Skeletal muscle satellite cell (primary cell): Measurements from ENCODE around the gene RIPOR3.

ENCODE experiments used
- H3K27me3 ChIP-seq: 2 replicates; pipeline ENCODE4 v1.7.0; 2013; ENCODE audit warnings: low read length; ENCODE audit not compliant: control insufficient read depth, insufficient read depth
- H3K36me3 ChIP-seq: 2 replicates; pipeline ENCODE4 v1.7.0; 2013; ENCODE audit warnings: mild to moderate bottlenecking, control low read depth, low read length; ENCODE audit not compliant: insufficient read depth
- H3K4me1 ChIP-seq: 2 replicates; pipeline ENCODE4 v1.7.0; 2013; ENCODE audit warnings: low read length; ENCODE audit not compliant: control insufficient read depth, insufficient read depth
- H3K4me2 ChIP-seq: 2 replicates; pipeline ENCODE4 v1.7.0; 2013; ENCODE audit warnings: mild to moderate bottlenecking, low read length
- H3K4me3 ChIP-seq: 2 replicates; pipeline ENCODE4 v1.7.0; 2013; ENCODE audit warnings: low read length
- H3K9ac ChIP-seq: 2 replicates; pipeline ENCODE4 v1.7.0; 2013; ENCODE audit warnings: mild to moderate bottlenecking, low read depth, low read length, moderate library complexity
- H3K9me3 ChIP-seq: replicated peaks from 2 replicates; pipeline ENCODE4 v1.7.0; 2013; ENCODE audit warnings: mild to moderate bottlenecking, control low read depth, low read length

Gene RIPOR3

DNA sequence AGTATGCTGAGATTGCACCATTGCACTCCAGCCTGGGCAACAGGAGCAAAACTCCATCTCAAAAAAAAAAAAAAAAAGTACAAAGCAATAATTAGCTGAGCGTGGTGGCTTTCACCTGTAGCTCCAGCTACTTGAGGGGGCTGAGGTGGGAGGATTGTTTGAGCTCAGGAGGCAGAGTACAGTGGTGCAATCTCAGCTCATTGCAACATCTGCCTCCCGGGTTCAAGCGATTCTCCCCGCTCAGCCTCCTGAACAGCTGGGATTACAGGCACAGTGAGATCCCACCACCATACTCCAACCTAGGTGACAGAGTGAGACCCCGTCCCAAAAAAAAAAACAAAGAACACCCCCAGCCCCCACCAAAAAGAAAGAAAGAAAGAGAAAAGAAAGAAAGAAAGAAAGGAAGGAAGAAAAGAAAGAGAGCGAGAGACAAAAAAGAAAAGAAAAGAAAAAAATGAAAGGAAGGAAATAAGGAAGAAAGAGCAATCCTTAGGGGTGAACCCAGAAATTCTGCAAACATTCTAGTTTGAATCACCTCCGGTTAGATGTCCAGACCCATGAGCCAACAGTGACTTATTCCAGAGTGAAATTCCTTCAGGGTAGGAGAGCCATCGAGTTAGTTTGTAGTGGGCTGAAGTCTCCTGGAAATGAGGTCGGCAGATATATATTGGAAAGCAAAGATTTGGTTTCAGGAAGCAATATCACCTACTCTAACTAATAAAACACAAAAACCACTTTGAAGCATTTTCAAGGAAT lies 3.2 kb upstream of the RIPOR3 start:
- Histone ChIP-seq H3K4me2 (no peak overlapping the region), H3K36me3 (no peaks in the 10 kb centered on the region), H3K9me3 (no peaks in the 10 kb centered on the region), H3K9ac (no peak overlapping the region), H3K4me1 (no peaks in the 10 kb centered on the region), H3K4me3 (no peak overlapping the region), H3K27me3 (peaks cover 66% of the 10 kb centered on the region)

DNA sequence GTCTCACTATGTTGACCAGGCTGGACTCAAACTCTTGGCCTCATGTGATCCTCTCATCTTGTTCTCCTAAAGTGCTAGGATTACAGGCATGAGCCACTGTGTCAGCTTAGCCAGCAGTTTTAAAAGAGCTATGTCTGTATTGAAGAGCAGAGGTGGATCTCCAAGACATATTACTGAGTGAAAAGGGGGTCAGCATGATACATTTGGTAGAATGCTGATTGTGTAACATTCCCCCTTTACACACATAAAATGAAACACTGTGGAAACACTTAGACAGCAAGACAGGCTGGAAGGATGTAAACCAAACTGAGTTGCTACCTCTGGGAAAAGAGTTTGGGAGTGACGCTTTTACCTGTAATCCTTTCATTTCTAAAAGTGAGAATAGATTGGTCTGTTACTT lies 1.7 kb upstream of the RIPOR3 start:
- H3K9ac ChIP-seq = no peak overlapping the region
- no peaks in the 10 kb centered on the region for H3K9me3 ChIP-seq
- H3K4me2 ChIP-seq = no peak overlapping the region
- no peak overlapping the region for H3K4me3 ChIP-seq
- H3K36me3 ChIP-seq = no peaks in the 10 kb centered on the region
- H3K27me3 ChIP-seq = peaks cover 71% of the 10 kb centered on the region
- H3K4me1 ChIP-seq = no peaks in the 10 kb centered on the region

DNA sequence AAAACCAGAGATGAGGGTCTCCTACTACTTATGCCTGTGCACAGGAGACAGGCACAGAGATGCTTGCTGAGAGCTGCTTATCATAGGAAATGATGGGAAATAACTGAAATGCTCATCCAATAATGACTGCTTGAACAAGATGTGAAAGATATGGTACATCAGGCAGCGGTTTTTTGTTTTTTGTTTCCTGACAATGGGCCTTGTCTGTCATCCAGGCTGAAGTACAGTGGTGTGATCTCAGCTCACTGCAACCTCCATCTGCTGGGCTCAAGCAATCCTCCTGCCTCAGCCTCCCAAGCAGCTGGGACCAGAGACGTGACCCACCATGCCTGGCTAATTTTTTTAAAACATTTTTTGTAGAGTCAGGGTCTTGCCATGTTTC lies 1.2 kb upstream of the RIPOR3 start:
- H3K4me1 ChIP-seq = no peaks in the 10 kb centered on the region
- peaks cover 69% of the 10 kb centered on the region for H3K27me3 ChIP-seq
- H3K4me2 ChIP-seq = no peak overlapping the region
- H3K36me3 ChIP-seq = no peaks in the 10 kb centered on the region
- H3K9ac ChIP-seq = no peak overlapping the region
- H3K4me3 ChIP-seq = no peak overlapping the region
- H3K9me3 ChIP-seq = no peaks in the 10 kb centered on the region

DNA sequence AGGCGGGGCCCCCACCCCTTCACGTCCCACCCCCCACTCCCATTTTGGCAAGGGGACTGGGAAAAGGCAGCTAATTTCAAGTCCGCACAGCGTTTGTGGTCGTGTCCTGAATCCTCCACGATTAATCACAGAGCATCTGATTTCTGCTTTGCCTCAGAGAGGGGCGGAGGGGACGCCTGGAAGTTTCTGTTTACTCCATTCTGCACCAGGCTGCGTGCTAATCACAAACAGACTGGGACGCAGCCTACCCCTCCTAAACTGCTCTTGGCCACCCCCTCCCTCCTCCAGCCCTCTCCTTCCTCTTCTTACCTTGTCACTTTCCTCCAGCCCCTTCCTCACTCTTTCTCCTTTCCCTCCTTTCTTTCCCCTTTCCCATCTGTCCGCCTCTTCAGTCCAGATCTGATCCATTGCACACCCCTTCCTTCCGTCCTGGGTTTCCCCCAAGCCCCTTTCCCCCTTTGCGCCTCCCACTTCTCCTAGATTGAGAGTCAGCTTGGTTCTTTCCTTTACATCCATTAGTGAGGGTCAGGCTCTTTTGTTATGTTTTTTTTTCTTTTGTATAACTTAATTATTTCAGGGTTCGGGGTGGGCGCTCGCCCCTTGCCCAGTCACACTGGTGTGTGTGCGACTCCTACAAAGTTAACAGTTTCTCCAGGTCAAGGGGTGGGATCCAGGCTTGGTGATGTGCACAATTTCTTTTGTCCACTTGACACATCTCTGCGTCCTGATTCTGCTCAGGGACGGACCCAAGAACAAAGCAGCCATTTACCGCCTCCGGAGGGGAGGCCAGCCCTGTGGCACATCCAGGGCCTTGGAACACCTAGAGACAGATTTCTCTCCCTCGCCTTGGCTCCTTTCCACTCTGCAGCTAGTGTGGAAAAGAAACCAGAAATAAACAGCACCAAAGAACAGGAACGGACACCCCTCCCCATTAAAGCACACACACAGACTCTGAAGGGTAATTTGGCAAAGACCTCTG lies 520 bp upstream of the RIPOR3 start:
- Histone ChIP-seq H3K9ac (no peak overlapping the region), H3K36me3 (no peaks in the 10 kb centered on the region), H3K4me3 (no peak overlapping the region), H3K4me1 (no peaks in the 10 kb centered on the region), H3K4me2 (peak overlapping the region; percentile 57), H3K27me3 (peaks cover 69% of the 10 kb centered on the region), H3K9me3 (no peaks in the 10 kb centered on the region)

DNA sequence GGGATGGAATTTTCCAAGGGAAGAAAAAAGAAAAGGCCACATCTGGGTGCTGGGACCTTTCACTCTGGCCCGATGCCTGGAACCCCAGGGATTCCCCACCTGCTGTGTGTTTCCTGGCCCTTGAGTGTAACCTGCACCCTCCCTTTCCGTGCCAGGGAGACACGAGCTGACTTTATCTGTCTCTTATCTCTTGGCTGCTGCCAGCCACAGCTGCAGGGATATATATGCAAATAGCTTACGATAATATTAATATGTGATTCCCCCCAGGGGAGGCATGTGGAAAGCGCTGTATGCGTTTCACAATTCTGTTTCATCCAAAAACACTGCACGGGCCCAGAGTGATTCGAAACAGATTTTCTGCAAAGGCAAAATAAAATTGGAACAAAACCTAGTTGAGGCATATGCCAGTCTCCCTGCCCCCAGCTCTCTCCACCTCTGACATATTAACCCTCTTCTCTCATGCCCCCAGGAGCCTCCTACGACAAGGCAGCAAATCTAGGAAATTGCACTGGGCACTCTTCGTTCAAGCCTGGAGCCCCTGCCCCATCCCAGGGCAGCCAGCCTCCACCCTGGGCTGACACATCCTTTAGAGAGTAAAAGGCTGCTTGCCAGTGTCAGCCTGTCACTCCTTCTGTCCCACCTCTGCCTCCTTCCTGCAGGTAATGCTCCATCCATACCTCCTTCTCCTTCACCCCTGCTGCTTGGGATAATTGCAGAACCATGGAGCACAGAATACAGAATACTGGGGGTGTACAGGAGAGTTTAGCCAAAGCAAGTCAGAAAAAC lies 1.3 kb downstream of the RIPOR3 start:
- H3K9me3 ChIP-seq = no peaks in the 10 kb centered on the region
- no peaks in the 10 kb centered on the region for H3K4me1 ChIP-seq
- peaks cover 58% of the 10 kb centered on the region for H3K27me3 ChIP-seq
- no peak overlapping the region for H3K9ac ChIP-seq
- no peak overlapping the region for H3K4me2 ChIP-seq
- no peaks in the 10 kb centered on the region for H3K36me3 ChIP-seq
- H3K4me3 ChIP-seq = no peak overlapping the region

DNA sequence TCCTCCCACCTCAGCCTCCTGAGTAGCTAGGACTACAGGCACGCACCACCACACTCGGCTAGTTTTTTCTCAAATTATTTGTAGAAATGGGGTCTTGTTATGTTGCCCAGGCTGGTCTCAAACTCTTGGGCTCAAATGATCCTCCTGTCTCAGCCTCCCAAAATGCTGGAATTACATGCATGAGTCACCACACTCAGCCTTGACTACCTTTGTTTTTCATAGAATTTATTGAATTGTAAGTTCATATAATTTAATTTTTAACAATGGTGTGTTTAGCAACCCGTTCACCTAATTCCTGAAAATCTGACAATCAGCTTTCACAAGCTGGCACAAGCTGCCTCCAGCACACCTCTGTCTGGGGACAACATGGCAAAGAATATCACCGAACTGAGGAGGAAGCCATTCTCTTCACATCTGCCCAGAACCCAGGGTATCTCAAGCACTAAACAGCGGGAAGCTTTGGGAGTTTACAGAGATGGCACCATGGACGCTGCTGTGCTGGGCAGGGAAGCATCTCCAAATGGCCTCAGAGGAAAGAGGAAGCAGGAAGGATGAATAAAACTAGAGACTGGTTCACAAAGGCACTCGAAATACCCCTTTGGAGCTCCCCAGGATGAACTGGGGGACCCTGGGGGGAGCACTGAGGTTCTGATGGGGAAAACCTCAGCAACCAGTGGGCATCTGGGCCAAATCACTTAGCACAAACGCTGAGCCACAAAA lies 2.9 kb downstream of the RIPOR3 start:
- H3K4me1 ChIP-seq = no peaks in the 10 kb centered on the region
- H3K4me2 ChIP-seq = no peak overlapping the region
- no peak overlapping the region for H3K4me3 ChIP-seq
- H3K36me3 ChIP-seq = no peaks in the 10 kb centered on the region
- no peaks in the 10 kb centered on the region for H3K9me3 ChIP-seq
- no peak overlapping the region for H3K9ac ChIP-seq
- peaks cover 51% of the 10 kb centered on the region for H3K27me3 ChIP-seq

DNA sequence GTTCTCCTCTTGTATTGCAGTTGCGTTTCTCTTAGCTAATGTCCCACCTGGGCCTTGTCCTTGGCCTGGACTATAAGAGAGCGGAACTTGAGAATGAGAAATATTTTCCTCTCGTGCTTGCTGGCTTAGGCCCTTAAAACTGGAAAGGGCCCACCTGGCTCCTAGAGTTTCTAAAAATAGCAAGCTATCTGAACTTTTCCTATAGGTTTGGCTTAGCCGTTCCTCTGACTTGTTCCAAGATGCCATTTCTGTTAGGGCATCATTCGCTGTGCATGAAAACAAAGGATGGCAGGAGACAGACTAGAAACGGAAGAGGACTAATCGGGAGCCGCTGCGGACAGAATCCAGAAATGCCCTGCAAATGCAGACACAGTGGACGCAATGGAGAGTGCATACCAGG lies 4.5 kb downstream of the RIPOR3 start:
- Histone ChIP-seq H3K4me2 (no peak overlapping the region), H3K36me3 (no peaks in the 10 kb centered on the region), H3K27me3 (peaks cover 41% of the 10 kb centered on the region), H3K4me1 (no peaks in the 10 kb centered on the region), H3K4me3 (no peak overlapping the region), H3K9me3 (no peaks in the 10 kb centered on the region), H3K9ac (no peak overlapping the region)

DNA sequence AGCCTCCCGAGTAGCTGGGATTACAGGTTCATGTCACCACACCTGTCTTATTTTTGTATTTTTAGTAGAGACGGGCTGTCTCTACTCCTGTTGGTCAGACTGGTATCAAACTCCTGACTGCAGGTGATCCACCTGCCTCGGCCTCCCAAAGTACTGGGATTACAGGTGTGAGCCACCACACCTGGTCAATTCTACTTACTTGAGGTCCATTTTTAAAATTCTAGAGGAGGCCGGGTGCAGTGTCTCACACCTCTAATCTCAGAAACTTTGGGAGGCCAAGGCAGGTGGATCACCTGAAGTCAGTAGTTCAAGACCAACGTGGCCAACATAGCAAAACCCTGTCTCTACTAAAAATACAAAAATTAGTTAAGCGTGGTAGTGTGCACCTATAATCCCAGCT lies 7.8 kb downstream of the RIPOR3 start:
- Histone ChIP-seq H3K9me3 (no peaks in the 10 kb centered on the region), H3K4me3 (no peak overlapping the region), H3K9ac (no peak overlapping the region), H3K4me1 (no peaks in the 10 kb centered on the region), H3K27me3 (peaks cover 30% of the 10 kb centered on the region), H3K4me2 (no peak overlapping the region), H3K36me3 (no peaks in the 10 kb centered on the region)

DNA sequence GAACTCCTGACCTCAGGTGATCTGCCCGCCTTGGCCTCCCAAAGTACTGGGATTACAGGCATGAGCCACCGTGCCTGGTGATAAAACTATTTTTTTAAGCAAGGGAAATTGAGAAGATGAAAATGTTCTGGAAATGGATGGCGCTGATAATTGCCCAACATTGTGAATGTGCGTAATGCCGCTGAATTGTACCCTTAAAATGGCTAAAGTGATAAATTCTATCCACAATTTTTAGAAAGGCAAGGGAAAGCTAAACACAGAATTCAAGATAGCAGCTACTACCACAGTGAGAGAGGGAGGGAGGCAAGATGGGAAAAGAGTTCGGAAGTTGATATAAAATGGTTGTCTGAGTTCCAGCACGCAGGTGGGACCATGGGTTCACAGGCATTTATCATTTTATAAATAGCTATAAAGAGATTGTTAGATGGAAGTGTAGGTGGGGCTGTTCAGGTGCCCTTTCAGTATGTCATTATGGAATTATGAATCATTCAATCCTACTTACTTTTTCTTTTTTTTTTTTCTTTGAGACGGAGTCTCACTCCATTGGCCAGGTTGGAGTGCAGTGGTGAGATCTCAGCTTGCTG lies 8.3 kb downstream of the RIPOR3 start:
- H3K27me3 ChIP-seq = peaks cover 25% of the 10 kb centered on the region
- H3K36me3 ChIP-seq = no peaks in the 10 kb centered on the region
- H3K9me3 ChIP-seq = no peaks in the 10 kb centered on the region
- no peaks in the 10 kb centered on the region for H3K4me1 ChIP-seq
- H3K4me3 ChIP-seq = no peak overlapping the region
- no peak overlapping the region for H3K4me2 ChIP-seq
- no peak overlapping the region for H3K9ac ChIP-seq

DNA sequence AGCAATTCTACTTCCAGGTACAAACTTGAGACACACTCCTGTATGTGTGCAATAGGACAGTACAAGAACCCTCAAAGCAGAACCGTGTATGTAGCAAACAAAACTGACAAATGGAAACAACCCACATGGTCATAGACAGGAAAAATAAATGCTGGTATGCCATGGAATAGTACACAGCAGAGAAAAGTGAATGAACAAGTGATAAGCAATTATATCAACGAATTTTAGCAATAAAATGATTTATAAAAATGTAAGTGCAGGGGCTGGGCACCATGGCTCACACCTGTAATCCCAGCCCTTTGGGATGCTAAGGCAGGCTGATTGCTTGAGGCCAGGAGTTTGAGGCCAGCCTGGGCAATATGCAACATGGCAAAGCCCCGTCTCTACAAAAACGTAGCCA lies 9.3 kb downstream of the RIPOR3 start:
- Histone ChIP-seq H3K27me3 (peaks cover 24% of the 10 kb centered on the region), H3K9me3 (no peaks in the 10 kb centered on the region), H3K9ac (no peak overlapping the region), H3K4me2 (no peak overlapping the region), H3K4me1 (no peaks in the 10 kb centered on the region), H3K4me3 (no peak overlapping the region), H3K36me3 (no peaks in the 10 kb centered on the region)
